Left lobe of liver (tissue), 2 donors: Measurements from ENCODE around the gene ZNF185. TPM values are rescaled to one million over a fixed set of nuclear protein-coding genes. Genes with fewer than 3 reads are reported as not detected.
A peak's percentile ranks its signal among the peaks of the same experiment; 100 is the strongest.
"Not testable (repeated sequence)": the region's sequence is repeated elsewhere in the genome, so short reads cannot be mapped to it uniquely, and the experiment has no call there.

ENCODE experiments used
- ATAC-seq: fragments of 200-7000 bp; cut with Tn5 transposase; one replicate; pipeline ENCODE4 v1.9.1; 2020; ENCODE audit warnings: mild to moderate bottlenecking, moderate library complexity
- DNase-seq: peaks from one replicate; pipeline ENCODE4 v3.0.0-alpha.2; 2020; ENCODE audit warnings: low spot score
- total RNA-seq: library from RNA; stranded (reverse); gene quantifications from one replicate; pipeline ENCODE4 v1.2.1, GENCODE V29; 2021
- donor health status: DM: no; HTN: no; CAD: no; lungs with moderate emphysema.
- donor health status: DM: no; HTN: yes; CAD: no.

ZNF185 gene
- total RNA-seq, 1 donor from 2014 or later, result 0.96 TPM

- ATAC-seq, result no peak
- DNase-seq, result no peak
Measured at GRCh38 chrX:152895121-152895520, 2.7 kb upstream of the ZNF185 start.

- no peak for ATAC-seq
- no peak for DNase-seq
Measured at GRCh38 chrX:152895724-152896420, 2.0 kb upstream of the ZNF185 start.

- no peak for DNase-seq
Measured at GRCh38 chrX:152896450-152896849, 1.4 kb upstream of the ZNF185 start.

GRCh38 chrX:152898442-152898841, 575 bp downstream of the ZNF185 start:
- ATAC-seq, result no peak

More at GRCh38 chrX:152896450-152896849, 1.4 kb upstream of the ZNF185 start:
- no peak for ATAC-seq

GRCh38 chrX:152899111-152899873, 1.4 kb downstream of the ZNF185 start:
- ATAC-seq (no peak), DNase-seq (no peak)

More at GRCh38 chrX:152898442-152898841, 575 bp downstream of the ZNF185 start:
- no peak for DNase-seq

GRCh38 chrX:152899874-152900719, 2.2 kb downstream of the ZNF185 start:
- ATAC-seq (no peak), DNase-seq (no peak)

- ATAC-seq, result no peak
- DNase-seq, result no peak
Measured at GRCh38 chrX:152900937-152901445, 3.1 kb downstream of the ZNF185 start.

GRCh38 chrX:152901816-152902501, 4.1 kb downstream of the ZNF185 start:
- DNase-seq, result no peak
- ATAC-seq, result no peak

GRCh38 chrX:152902502-152902820, 4.6 kb downstream of the ZNF185 start:
- no peak for ATAC-seq
- DNase-seq, result no peak

GRCh38 chrX:152903589-152903988, 5.7 kb downstream of the ZNF185 start:
- DNase-seq (no peak), ATAC-seq (no peak)

GRCh38 chrX:152904151-152905080, 6.5 kb downstream of the ZNF185 start:
- DNase-seq, result peak; percentile 45
- peak; percentile 85 for ATAC-seq

- no peak for ATAC-seq
- no peak for DNase-seq
Measured at GRCh38 chrX:152905081-152905420, 7.2 kb downstream of the ZNF185 start.

GRCh38 chrX:152907084-152907651, 9.3 kb downstream of the ZNF185 start:
- ATAC-seq, result no peak
- no peak for DNase-seq

GRCh38 chrX:152908486-152908885, 10.6 kb downstream of the ZNF185 start:
- ATAC-seq, result no peak

GRCh38 chrX:152910018-152910417, 12.2 kb downstream of the ZNF185 start:
- not testable (repeated sequence) for ATAC-seq, DNase-seq

More at GRCh38 chrX:152908486-152908885, 10.6 kb downstream of the ZNF185 start:
- no peak for DNase-seq

- ATAC-seq (no peak), DNase-seq (no peak)
Measured at GRCh38 chrX:152912106-152912505, 14.2 kb downstream of the ZNF185 start.

GRCh38 chrX:152912641-152913040, 14.8 kb downstream of the ZNF185 start:
- ATAC-seq, result no peak
- no peak for DNase-seq

- ATAC-seq, result no peak
- no peak for DNase-seq
Measured at GRCh38 chrX:152913346-152913745, 15.5 kb downstream of the ZNF185 start.

GRCh38 chrX:152913910-152914309, 16.0 kb downstream of the ZNF185 start:
- no peak for DNase-seq
- ATAC-seq, result no peak
